ENCODE results near the gene CDH4.

DNA sequence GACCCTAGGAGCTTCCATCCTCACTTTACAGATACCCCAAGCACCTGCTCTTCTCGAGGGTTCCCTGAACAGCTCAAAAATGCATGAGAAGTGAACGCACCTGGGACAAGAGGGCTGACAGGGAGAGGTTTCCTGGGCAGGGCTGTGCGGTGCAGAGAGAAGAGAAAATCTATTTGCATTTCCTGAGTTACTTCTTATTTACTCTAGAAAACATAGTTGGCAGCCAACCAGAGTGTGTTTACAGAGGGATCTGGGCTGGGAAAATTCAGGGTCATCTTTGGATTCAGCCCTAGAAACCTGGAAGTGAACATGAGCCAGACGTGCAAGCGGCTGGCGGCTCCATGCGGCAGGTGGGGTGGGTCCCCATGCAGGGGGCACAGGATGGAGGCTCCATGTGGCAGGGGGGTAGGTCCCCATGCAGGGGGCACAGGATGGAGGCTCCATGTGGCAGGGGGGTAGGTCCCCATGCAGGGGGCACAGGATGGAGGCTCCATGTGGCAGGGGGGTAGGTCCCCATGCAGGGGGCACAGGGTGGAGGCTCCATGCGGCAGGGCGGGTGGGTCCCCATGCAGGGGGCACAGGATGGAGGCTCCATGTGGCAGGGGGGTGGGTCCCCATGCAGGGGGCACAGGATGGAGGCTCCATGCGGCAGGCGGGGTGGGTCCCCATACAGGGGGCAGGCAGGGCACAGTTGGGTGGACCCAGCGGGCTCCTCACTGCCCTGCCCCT, 471.6 kb downstream of the CDH4 start:
- TF ChIP-seq, protein P1, sequence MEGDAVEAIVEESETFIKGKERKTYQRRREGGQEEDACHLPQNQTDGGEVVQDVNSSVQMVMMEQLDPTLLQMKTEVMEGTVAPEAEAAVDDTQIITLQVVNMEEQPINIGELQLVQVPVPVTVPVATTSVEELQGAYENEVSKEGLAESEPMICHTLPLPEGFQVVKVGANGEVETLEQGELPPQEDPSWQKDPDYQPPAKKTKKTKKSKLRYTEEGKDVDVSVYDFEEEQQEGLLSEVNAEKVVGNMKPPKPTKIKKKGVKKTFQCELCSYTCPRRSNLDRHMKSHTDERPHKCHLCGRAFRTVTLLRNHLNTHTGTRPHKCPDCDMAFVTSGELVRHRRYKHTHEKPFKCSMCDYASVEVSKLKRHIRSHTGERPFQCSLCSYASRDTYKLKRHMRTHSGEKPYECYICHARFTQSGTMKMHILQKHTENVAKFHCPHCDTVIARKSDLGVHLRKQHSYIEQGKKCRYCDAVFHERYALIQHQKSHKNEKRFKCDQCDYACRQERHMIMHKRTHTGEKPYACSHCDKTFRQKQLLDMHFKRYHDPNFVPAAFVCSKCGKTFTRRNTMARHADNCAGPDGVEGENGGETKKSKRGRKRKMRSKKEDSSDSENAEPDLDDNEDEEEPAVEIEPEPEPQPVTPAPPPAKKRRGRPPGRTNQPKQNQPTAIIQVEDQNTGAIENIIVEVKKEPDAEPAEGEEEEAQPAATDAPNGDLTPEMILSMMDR (IDR thresholded peaks at IDR 0.05): no peak
- no peak for TF ChIP-seq EZH2 (IDR thresholded peaks at IDR 0.05)
- TF ChIP-seq EZH2phosphoT487 (IDR thresholded peaks at IDR 0.05): no peak

Measured in neural progenitor cell (in vitro differentiated cells).